Esophagus (tissue), 2 donors: ENCODE results near the gene SPACA1. TPM values are rescaled to one million over a fixed set of nuclear protein-coding genes. Genes with fewer than 3 reads are reported as not detected.

Experiments used
- H3K27ac ChIP-seq, 2 donors: one replicate each; pipeline ENCODE4 v1.5.1; 2013; ENCODE audit warnings: low read depth in 2 of 2, mild to moderate bottlenecking in 2 of 2, inconsistent platforms in 1 of 2, low read length in 1 of 2, moderate library complexity in 1 of 2
- H3K27me3 ChIP-seq, 2 donors: one replicate each; pipeline ENCODE4 v1.6.1; 2013; ENCODE audit warnings: low read length in 2 of 2, control low read depth in 1 of 2, mild to moderate bottlenecking in 1 of 2; ENCODE audit not compliant: insufficient read depth in 2 of 2, control insufficient read depth in 1 of 2
- H3K36me3 ChIP-seq, 2 donors: one replicate each; pipeline ENCODE4 v1.6.1; 2013; ENCODE audit warnings: low read length in 1 of 2; ENCODE audit not compliant: control insufficient read depth in 2 of 2, insufficient read depth in 2 of 2
- H3K4me1 ChIP-seq, 2 donors: one replicate each; pipeline ENCODE4 v1.6.1; 2013; ENCODE audit warnings: low read length in 1 of 2; ENCODE audit not compliant: control insufficient read depth in 2 of 2, insufficient read depth in 2 of 2
- H3K4me3 ChIP-seq, 2 donors: one replicate each; pipeline ENCODE4 v1.5.1; 2013; ENCODE audit warnings: low read length in 2 of 2, mild to moderate bottlenecking in 2 of 2, low read depth in 1 of 2, moderate library complexity in 1 of 2
- H3K9me3 ChIP-seq, 2 donors: one replicate each; pipeline ENCODE4 v1.6.1; 2013; ENCODE audit warnings: mild to moderate bottlenecking in 2 of 2, low read depth in 1 of 2, low read length in 1 of 2, moderate library complexity in 1 of 2; ENCODE audit not compliant: control insufficient read depth in 2 of 2, insufficient read depth in 1 of 2
- whole genome bisulfite sequencing, 2 donors: extraction: QIAGEN DNeasy Blood & Tissue Kit; methylation state at CpG; one replicate each; pipeline ENCODE4 v1.1.7; 2013; 5-methylcytosine and 5-hydroxymethylcytosine counted together
- polyA plus RNA-seq, 2 donors: library from polyadenylated mRNA; stranded (reverse); fragments of 200-250 nt; gene quantifications; one replicate each; pipeline ENCODE4 v1.2.3, GENCODE V29; 2013
- donor health status: healthy with polysubstance abuse.
- donor health status: Bipolar disorder and iron deficiency.

The SPACA1 gene
- polyA plus RNA-seq, 2 donors: not detected

GRCh38 chr6:88077305-88077704 lies 29.7 kb downstream of the SPACA1 start:
- Histone ChIP-seq H3K27ac (no peak overlapping the region), H3K4me1 (no peaks in the 10 kb centered on the region), H3K9me3 (no peaks in the 10 kb centered on the region), H3K36me3 (no peaks in the 10 kb centered on the region), H3K27me3 (no peaks in the 10 kb centered on the region), H3K4me3 (no peak overlapping the region)
- 75 to 84% methylated on average over 3 of the region's 3 CpGs for WGBS, 2 donors

DNA sequence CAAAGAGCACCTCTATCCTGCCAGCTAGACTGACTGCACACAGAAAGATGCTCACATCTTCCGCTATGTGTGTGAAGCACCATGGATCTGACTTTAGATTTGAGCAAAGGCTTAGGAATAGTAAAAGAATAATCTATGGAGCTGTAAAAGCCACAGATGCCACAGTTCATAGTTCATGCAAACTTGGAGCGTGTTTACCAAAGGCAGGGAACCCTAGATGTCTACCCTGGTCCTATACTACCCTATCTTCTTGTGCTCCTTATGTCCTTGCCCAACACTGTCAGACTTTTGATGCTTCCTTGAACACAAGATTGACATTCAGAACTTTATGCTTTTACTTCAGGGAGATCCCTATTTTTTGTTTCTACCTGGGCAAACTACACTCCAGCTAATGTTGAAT lies 39.2 kb downstream of the SPACA1 start:
- no peak overlapping the region for H3K27ac ChIP-seq
- WGBS, 2 donors: 90 to 96% methylated on average over 2 of the region's 2 CpGs
- H3K4me1 ChIP-seq: no peaks in the 10 kb centered on the region
- no peak overlapping the region for H3K4me3 ChIP-seq
- H3K36me3 ChIP-seq: no peaks in the 10 kb centered on the region
- H3K27me3 ChIP-seq: no peaks in the 10 kb centered on the region
- H3K9me3 ChIP-seq: no peaks in the 10 kb centered on the region

DNA sequence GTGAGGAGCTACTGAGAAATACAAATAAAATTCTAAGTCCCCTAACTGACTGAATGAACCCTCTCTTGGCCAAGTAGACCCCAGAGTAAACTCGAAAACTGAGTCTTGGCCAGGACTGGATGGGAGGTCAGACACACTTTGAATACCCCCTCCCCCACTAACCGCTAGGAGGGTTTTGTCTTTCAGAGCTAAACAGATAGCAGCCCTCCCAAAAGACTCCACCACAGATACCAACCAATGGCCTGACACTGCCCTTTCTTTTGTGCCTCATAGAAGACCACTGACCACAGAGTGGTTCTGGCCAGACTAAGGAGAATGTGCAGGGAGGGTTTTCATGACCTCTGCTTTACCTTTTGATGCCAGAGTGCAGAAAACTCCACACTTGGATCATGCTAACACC lies 42.1 kb downstream of the SPACA1 start:
- H3K4me1 ChIP-seq: no peaks in the 10 kb centered on the region
- 55 to 61% methylated on average over 2 of the region's 2 CpGs for WGBS, 2 donors
- no peaks in the 10 kb centered on the region for H3K9me3 ChIP-seq
- no peaks in the 10 kb centered on the region for H3K27me3 ChIP-seq
- no peak overlapping the region for H3K4me3 ChIP-seq
- H3K27ac ChIP-seq: no peak overlapping the region
- H3K36me3 ChIP-seq: no peaks in the 10 kb centered on the region

GRCh38 chr6:88105741-88106340 lies 58.2 kb downstream of the SPACA1 start:
- no peaks in the 10 kb centered on the region for H3K4me1 ChIP-seq
- 68 to 77% methylated on average over 7 of the region's 7 CpGs for WGBS, 2 donors
- H3K27ac ChIP-seq: no peak overlapping the region
- H3K36me3 ChIP-seq: no peaks in the 10 kb centered on the region
- H3K9me3 ChIP-seq: no peaks in the 10 kb centered on the region
- H3K27me3 ChIP-seq: no peaks in the 10 kb centered on the region
- no peak overlapping the region for H3K4me3 ChIP-seq

DNA sequence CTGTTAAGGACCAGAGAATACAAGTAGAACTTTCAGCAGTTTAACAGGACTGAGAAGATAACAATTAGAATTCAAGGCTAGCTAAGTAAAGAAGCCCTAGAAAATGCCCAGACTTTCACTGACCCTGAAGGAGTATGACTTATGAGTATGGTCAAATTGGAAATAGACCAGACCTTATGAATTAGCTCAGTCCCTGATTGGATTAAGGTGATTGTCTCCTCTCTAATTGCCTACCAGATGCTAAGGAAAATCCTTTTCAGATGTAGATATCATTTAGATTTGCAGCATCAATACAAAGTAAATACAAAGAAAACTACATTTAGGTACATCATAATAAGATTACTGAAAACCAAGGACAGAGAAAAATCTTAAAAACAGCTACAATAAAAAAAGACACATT lies 59.6 kb downstream of the SPACA1 start:
- Histone ChIP-seq H3K9me3 (no peaks in the 10 kb centered on the region), H3K27ac (no peak overlapping the region), H3K36me3 (no peaks in the 10 kb centered on the region), H3K27me3 (no peaks in the 10 kb centered on the region), H3K4me3 (no peak overlapping the region), H3K4me1 (no peaks in the 10 kb centered on the region)

DNA sequence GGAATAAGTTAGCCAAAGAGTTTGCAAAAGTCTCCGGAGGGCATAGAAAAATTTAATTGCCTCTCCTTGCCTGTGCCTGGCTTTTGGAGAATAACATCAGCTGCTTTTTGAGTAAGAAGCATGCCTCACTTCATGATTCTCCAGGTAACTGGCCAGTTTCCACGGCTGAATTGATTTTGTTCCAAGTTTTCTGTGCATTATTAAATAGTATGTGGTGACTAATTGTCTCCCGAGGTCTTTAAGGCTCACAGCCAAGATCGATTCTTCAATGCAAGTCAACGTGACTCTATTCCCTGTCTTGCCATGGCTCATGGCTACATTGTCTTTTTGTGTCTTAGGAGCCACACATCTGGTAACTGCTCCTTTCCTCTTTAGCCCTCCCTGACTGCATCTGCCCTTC lies 64.3 kb downstream of the SPACA1 start:
- no peaks in the 10 kb centered on the region for H3K9me3 ChIP-seq
- 39 to 51% methylated on average over 5 of the region's 5 CpGs for WGBS, 2 donors

DNA sequence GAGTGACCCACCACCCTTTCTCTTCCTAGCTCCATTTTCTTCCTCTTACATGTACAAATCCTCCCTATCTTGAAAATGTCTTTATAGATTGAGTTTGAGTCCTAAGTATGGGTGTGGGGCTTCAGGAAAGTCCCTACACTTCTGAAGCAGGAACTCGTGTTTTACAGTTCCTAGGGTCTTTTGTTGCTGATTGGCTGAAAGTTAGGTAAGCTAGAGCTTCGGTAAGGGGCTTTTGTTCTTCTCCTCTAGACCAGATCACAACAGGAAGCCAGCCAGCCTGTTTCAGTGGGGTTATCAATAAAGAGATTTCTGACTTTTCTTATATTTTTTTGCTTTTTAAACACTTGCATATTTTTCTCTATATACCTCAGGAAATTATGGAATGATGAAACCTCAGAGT lies 67.2 kb downstream of the SPACA1 start:
- Histone ChIP-seq H3K9me3 (no peaks in the 10 kb centered on the region), H3K36me3 (no peaks in the 10 kb centered on the region), H3K4me1 (no peaks in the 10 kb centered on the region), H3K4me3 (no peak overlapping the region), H3K27me3 (no peaks in the 10 kb centered on the region), H3K27ac (no peak overlapping the region)
- 29 to 32% methylated on average over 2 of the region's 2 CpGs for WGBS, 2 donors

More for the DNA sequence above, 64.3 kb downstream of the SPACA1 start:
- Histone ChIP-seq H3K27me3 (no peaks in the 10 kb centered on the region), H3K4me3 (no peak overlapping the region), H3K4me1 (no peaks in the 10 kb centered on the region), H3K27ac (no peak overlapping the region), H3K36me3 (no peaks in the 10 kb centered on the region)

GRCh38 chr6:88115307-88115706 lies 67.7 kb downstream of the SPACA1 start:
- no peaks in the 10 kb centered on the region for H3K4me1 ChIP-seq
- no peaks in the 10 kb centered on the region for H3K36me3 ChIP-seq
- H3K9me3 ChIP-seq: no peaks in the 10 kb centered on the region
- WGBS, 2 donors: 31 to 66% methylated on average over 2 of the region's 2 CpGs
- H3K27me3 ChIP-seq: no peaks in the 10 kb centered on the region
- no peak overlapping the region for H3K27ac ChIP-seq
- H3K4me3 ChIP-seq: no peak overlapping the region

GRCh38 chr6:88116276-88116675 lies 68.6 kb downstream of the SPACA1 start:
- WGBS, 2 donors: 59 to 60% methylated on average over 3 of the region's 3 CpGs
- no peaks in the 10 kb centered on the region for H3K4me1 ChIP-seq
- H3K9me3 ChIP-seq: no peaks in the 10 kb centered on the region

More at GRCh38 chr6:88116276-88116675, 68.6 kb downstream of the SPACA1 start:
- Histone ChIP-seq H3K4me3 (no peak overlapping the region), H3K27me3 (no peaks in the 10 kb centered on the region), H3K36me3 (no peaks in the 10 kb centered on the region), H3K27ac (no peak overlapping the region)
